AG04449 (cell line): ENCODE measurements around the gene UPK1A.

Experiments
- CTCF ChIA-PET: fragments of 350-600 bp; formaldehyde crosslinking; extraction: SDS; loops from one replicate; lab custom pipeline; 2021; ENCODE audit warnings: antibody characterized with exemption; lab: Yijun Ruan, JAX
- POLR2A ChIA-PET: fragments of 400-600, 350-600 bp; formaldehyde crosslinking; extraction: SDS; loops from one replicate; lab custom pipeline; 2020; ENCODE audit warnings: antibody characterized with exemption, inconsistent platforms; lab: Yijun Ruan, JAX
- DNase-seq: peaks from one replicate; pipeline ENCODE4 v3.0.0-alpha.2; 2010; ENCODE audit warnings: low read depth, low spot score
- H3K4me3 ChIP-seq: 2 replicates; pipeline ENCODE4 v1.5.1; 2011; ENCODE audit warnings: low read depth, mild to moderate bottlenecking, control low read depth, low read length
- CTCF ChIP-seq: IDR thresholded peaks from one replicate; pipeline ENCODE4 v1.5.1; 2011; ENCODE audit warnings: mild to moderate bottlenecking, moderate library complexity, low read length, control low read depth, inconsistent platforms; ENCODE audit not compliant: insufficient read depth; ENCODE audit errors: missing control alignments

Gene UPK1A

DNA sequence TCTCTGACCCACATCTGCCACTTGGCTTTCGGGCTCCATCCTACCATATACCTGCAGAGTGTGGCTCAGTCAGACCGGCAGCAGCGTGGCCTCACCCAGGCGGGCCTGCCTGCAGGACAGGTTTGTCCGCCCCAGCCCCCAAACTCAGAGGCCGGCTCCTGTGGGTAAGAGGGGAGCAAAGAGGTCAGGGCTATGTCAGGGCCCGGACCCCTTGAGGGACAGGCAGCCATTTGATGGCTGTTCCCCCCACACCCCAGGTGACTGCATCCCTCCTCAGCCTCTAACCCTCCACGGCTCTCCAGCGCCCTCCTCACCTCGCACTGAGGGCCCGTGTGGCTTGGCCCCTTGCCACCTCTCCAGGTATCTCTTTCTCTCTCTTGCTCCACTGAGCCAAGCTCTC lies 25.7 kb downstream of the UPK1A start:
- no peak for TF ChIP-seq CTCF
- no peak for DNase-seq
- ChIA-PET POLR2A (no interaction called here), CTCF (interaction anchor here (0.7 to 2.4 kb wide), 17 partner anchors 9 to 339 kb away, joined by 3 to 28 read pairs (median 4); partner anchors contain the start of gene KMT2B)
- H3K4me3 ChIP-seq = no peak overlapping the region

DNA sequence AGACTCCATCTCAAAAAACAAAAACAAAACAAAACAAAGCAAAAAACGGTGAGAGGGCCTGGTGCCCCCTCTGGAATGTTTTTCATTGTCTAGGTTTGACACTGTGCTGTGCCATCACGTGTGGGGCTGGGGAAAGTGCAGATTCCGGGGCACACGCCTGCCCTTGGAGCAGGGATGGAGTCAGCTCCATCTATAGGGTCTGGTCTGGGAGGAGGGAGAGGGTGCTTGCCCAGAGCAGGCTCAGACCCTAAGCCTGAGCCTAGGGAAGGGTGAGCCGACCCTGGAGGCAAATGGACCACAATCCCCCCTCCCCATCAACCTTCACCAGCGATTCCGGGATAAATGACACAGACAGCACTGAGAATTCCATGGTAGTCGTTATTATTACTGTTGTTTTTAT lies 27.1 kb downstream of the UPK1A start:
- DNase-seq = no peak
- no peak for TF ChIP-seq CTCF
- H3K4me3 ChIP-seq = no peak overlapping the region
- CTCF ChIA-PET = interaction anchor here (0.6 to 2.4 kb wide), 22 partner anchors 9 to 149 kb away, joined by 3 to 28 read pairs (median 4); partner anchors contain the start of genes IGFLR1 and KMT2B
- POLR2A ChIA-PET = no interaction called here

GRCh38 chr19:35693835-35694599 lies 27.7 kb downstream of the UPK1A start:
- H3K4me3 ChIP-seq = no peak overlapping the region
- ChIA-PET CTCF (interaction anchor here (0.6 to 2.7 kb wide), 20 partner anchors 8 to 341 kb away, joined by 3 to 28 read pairs (median 4); partner anchors contain the start of genes COX6B1, PSENEN and U2AF1L4), POLR2A (no interaction called here)
- no peak for DNase-seq
- peak; percentile 96 for TF ChIP-seq CTCF

GRCh38 chr19:35695895-35696422 lies 29.6 kb downstream of the UPK1A start:
- CTCF ChIA-PET = interaction anchor here (0.6 to 2.7 kb wide), 6 partner anchors 10 to 124 kb away, joined by 3 to 19 read pairs (median 6); no protein-coding TSS in a partner anchor
- POLR2A ChIA-PET = no interaction called here
- TF ChIP-seq CTCF = no peak
- H3K4me3 ChIP-seq = no peak overlapping the region
- DNase-seq = no peak

DNA sequence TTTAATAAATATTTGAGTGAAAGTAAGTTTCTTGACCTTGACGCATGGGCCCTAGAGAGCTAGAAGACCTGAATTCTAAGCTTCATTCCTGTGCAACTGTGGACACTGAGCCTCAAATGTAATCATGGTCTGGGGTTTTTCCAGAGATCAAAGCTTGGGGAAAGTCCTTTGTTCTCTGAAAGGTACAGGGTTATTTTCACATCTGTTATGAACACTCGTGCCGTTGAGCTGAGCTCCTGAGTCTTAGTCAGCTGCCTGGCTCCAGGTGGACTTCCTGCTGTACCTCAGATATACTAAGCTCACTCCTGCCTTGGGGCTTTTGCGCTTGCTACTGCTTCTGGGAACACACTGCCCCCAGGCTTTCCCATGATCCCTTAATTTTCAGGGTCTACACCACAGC lies 30.5 kb downstream of the UPK1A start:
- no peak for TF ChIP-seq CTCF
- DNase-seq = no peak
- ChIA-PET POLR2A (no interaction called here), CTCF (interaction anchor here (0.6 to 2.7 kb wide), 8 partner anchors 10 to 123 kb away, joined by 3 to 19 read pairs (median 4); no protein-coding TSS in a partner anchor)
- no peak overlapping the region for H3K4me3 ChIP-seq
